ENCODE results near the gene KLC4.

Gene KLC4

GRCh38 chr6:43082806-43083655, 23.6 kb downstream of the KLC4 start:
- in situ Hi-C loops (cut with HindIII; ENCODE audit: low sequenced_read_pairs), result no loop called here
- DNase-seq (ENCODE audit: low read depth, low spot score), result no peak
- TF ChIP-seq, protein P1, sequence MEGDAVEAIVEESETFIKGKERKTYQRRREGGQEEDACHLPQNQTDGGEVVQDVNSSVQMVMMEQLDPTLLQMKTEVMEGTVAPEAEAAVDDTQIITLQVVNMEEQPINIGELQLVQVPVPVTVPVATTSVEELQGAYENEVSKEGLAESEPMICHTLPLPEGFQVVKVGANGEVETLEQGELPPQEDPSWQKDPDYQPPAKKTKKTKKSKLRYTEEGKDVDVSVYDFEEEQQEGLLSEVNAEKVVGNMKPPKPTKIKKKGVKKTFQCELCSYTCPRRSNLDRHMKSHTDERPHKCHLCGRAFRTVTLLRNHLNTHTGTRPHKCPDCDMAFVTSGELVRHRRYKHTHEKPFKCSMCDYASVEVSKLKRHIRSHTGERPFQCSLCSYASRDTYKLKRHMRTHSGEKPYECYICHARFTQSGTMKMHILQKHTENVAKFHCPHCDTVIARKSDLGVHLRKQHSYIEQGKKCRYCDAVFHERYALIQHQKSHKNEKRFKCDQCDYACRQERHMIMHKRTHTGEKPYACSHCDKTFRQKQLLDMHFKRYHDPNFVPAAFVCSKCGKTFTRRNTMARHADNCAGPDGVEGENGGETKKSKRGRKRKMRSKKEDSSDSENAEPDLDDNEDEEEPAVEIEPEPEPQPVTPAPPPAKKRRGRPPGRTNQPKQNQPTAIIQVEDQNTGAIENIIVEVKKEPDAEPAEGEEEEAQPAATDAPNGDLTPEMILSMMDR (IDR thresholded peaks at IDR 0.05; ENCODE audit: low read depth, low read length), result no peak
- H3K4me3 ChIP-seq (ENCODE audit: low read depth, low read length), result no peak overlapping the region

GRCh38 chr6:43086022-43086658, 26.7 kb downstream of the KLC4 start:
- H3K4me3 ChIP-seq (ENCODE audit: low read depth, low read length), result no peak overlapping the region
- no peak for DNase-seq (ENCODE audit: low read depth, low spot score)
- in situ Hi-C loops (cut with HindIII; ENCODE audit: low sequenced_read_pairs), result no loop called here
- TF ChIP-seq, protein P1 (IDR thresholded peaks at IDR 0.05; ENCODE audit: low read depth, low read length), result no peak

DNA sequence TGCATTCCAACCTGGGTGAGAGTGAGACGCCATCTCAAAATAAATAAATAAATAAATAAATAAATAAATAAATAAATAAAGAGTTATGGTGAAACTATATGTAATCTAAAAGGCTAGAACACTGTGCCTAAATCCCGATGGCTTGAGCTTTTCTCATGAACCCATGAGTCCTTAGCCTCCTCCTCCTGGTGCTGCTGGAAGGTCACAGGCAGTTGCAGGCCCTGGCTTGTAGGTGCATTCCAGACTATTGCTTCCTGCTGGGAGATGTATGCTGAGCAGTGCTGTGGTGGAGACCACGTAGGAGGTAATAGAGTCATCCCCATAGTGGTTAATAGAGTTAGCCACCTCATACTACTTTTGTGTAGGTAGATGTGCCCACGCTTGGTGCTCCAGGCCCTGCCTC, 29.2 kb downstream of the KLC4 start:
- H3K4me3 ChIP-seq (ENCODE audit: low read depth, low read length), result no peak overlapping the region
- DNase-seq (ENCODE audit: low read depth, low spot score), result peak; percentile 56
- in situ Hi-C loops (cut with HindIII; ENCODE audit: low sequenced_read_pairs), result no loop called here
- TF ChIP-seq, protein P1 (IDR thresholded peaks at IDR 0.05; ENCODE audit: low read depth, low read length), result no peak

GRCh38 chr6:43089467-43089866, 30.0 kb downstream of the KLC4 start:
- DNase-seq (ENCODE audit: low read depth, low spot score), result no peak
- in situ Hi-C loops (cut with HindIII; ENCODE audit: low sequenced_read_pairs), result no loop called here
- H3K4me3 ChIP-seq (ENCODE audit: low read depth, low read length), result no peak overlapping the region
- TF ChIP-seq, protein P1 (IDR thresholded peaks at IDR 0.05; ENCODE audit: low read depth, low read length), result no peak

- TF ChIP-seq, protein P1 (IDR thresholded peaks at IDR 0.05; ENCODE audit: low read depth, low read length), result no peak
- DNase-seq (ENCODE audit: low read depth, low spot score), result no peak
- in situ Hi-C loops (cut with HindIII; ENCODE audit: low sequenced_read_pairs), result no loop called here
- H3K4me3 ChIP-seq (ENCODE audit: low read depth, low read length), result no peak overlapping the region
Observed at GRCh38 chr6:43089874-43090558, 30.6 kb downstream of the KLC4 start.

DNA sequence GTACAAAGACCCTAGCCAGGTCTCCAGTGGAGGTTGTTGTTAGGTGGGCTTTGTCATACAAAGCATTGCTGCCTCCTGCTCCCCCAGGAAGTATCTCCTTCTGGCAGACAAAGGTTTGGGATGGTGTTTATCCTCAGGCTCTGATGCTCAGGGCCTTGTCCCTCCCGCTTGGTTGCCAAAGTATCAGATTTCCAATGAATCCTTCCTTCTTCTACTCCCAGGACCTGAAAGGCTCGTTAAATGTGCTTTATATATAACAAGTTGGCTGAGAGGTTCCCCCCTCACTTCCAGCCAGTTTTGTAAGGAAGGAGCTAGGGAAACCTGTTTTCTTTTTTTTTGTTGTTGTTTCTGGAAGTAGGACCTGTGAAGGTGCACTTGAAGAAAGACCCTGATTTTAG, 31.1 kb downstream of the KLC4 start:
- TF ChIP-seq, protein P1 (IDR thresholded peaks at IDR 0.05; ENCODE audit: low read depth, low read length), result no peak
- DNase-seq (ENCODE audit: low read depth, low spot score), result no peak
- H3K4me3 ChIP-seq (ENCODE audit: low read depth, low read length), result no peak overlapping the region
- in situ Hi-C loops (cut with HindIII; ENCODE audit: low sequenced_read_pairs), result no loop called here
